ENCODE measurements around the gene SLC17A9.
"Not testable (repeated sequence)": the region's sequence is repeated elsewhere in the genome, so short reads cannot be mapped to it uniquely, and the experiment has no call there.

The SLC17A9 gene

GRCh38 chr20:62960446-62961309, 8.2 kb downstream of the SLC17A9 start:
- H3K4me1 ChIP-seq (ENCODE audit: control insufficient read depth in 5 of 5, insufficient read depth in 5 of 5, low read length in 5 of 5); H3K27me3 ChIP-seq (ENCODE audit: control insufficient read depth in 5 of 5, insufficient read depth in 4 of 5, low read length in 5 of 5); H3K4me3 ChIP-seq (ENCODE audit: low read depth in 1 of 5, low read length in 5 of 5); H3K9me3 ChIP-seq (ENCODE audit: control insufficient read depth in 5 of 5, low read length in 5 of 5); H3K27ac ChIP-seq (ENCODE audit: low read depth, low read length); H3K9ac ChIP-seq (ENCODE audit: low read length in 5 of 5): not testable (repeated sequence)
- H3K36me3 ChIP-seq (ENCODE audit: control insufficient read depth in 5 of 5, insufficient read depth in 5 of 5, low read length in 5 of 5): peaks cover 0 to 11% (median 0%) of the 10 kb centered on the region in 5 donors

DNA sequence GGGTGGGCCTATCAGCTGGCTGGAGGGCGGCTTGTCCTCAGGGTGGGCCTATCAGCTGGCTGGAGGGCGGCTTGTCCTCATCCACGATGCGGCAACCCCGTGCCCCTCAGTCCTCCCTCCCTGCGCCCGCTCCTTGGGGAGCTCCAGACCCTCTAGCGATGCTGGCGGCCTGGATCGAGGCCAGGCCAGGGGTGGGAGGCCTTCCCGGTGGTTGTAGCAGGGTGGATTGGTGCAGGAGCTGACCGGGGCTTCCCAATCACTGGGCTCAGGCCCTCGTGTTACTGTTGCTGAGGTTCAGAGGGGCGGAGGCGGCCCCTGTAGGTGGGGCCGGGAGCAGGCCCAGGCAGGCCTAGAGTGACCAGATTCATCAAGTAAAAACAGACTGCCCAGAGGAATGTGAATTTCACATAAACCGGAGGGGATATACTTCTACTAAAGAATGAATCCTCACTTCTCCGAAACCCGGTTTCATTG, 8.8 kb downstream of the SLC17A9 start:
- Histone ChIP-seq H3K36me3 (ENCODE audit: control insufficient read depth in 5 of 5, insufficient read depth in 5 of 5, low read length in 5 of 5) (peaks cover 0 to 11% (median 0%) of the 10 kb centered on the region in 5 donors), H3K27me3 (ENCODE audit: control insufficient read depth in 5 of 5, insufficient read depth in 4 of 5, low read length in 5 of 5) (peaks cover 0 to 9% (median 5%) of the 10 kb centered on the region in 5 donors), H3K4me1 (ENCODE audit: control insufficient read depth in 5 of 5, insufficient read depth in 5 of 5, low read length in 5 of 5) (peaks cover 0 to 2% (median 0%) of the 10 kb centered on the region in 5 donors), H3K9ac (ENCODE audit: low read length in 5 of 5) (no peak overlapping the region), H3K27ac (ENCODE audit: low read depth, low read length) (no peak overlapping the region), H3K9me3 (ENCODE audit: control insufficient read depth in 5 of 5, low read length in 5 of 5) (no peaks in the 10 kb centered on the region), H3K4me3 (ENCODE audit: low read depth in 1 of 5, low read length in 5 of 5) (no peak overlapping the region)

DNA sequence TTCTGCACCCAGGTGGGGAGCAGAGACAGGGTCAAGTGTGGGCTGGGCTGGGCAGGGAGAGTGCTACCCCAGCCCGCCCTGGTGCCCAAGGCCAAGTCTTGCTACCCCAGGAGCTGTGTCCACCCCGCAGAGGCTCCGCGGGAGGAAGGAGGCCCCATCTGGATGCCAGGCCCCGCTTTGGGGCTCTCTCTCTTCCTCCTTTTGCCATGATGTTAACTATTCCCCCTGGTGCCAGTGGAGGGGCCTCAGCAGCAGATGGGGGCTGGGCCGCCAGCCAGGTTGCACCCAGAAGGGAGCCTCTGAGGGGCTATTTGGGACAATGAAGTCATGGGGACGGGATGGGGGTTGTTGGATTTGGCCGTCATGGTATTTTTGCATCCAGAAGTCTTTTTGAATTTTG, 9.3 kb downstream of the SLC17A9 start:
- no peak overlapping the region for H3K9ac ChIP-seq (ENCODE audit: low read length in 5 of 5)
- peaks cover 0 to 2% (median 0%) of the 10 kb centered on the region in 5 donors for H3K4me1 ChIP-seq (ENCODE audit: control insufficient read depth in 5 of 5, insufficient read depth in 5 of 5, low read length in 5 of 5)
- H3K36me3 ChIP-seq (ENCODE audit: control insufficient read depth in 5 of 5, insufficient read depth in 5 of 5, low read length in 5 of 5): peaks cover 0 to 11% (median 0%) of the 10 kb centered on the region in 5 donors
- H3K4me3 ChIP-seq (ENCODE audit: low read depth in 1 of 5, low read length in 5 of 5): no peak overlapping the region
- H3K27me3 ChIP-seq (ENCODE audit: control insufficient read depth in 5 of 5, insufficient read depth in 4 of 5, low read length in 5 of 5): peaks cover 0 to 9% (median 5%) of the 10 kb centered on the region in 5 donors
- no peaks in the 10 kb centered on the region for H3K9me3 ChIP-seq (ENCODE audit: control insufficient read depth in 5 of 5, low read length in 5 of 5)
- H3K27ac ChIP-seq (ENCODE audit: low read depth, low read length): no peak overlapping the region

GRCh38 chr20:62962221-62962879, 9.8 kb downstream of the SLC17A9 start:
- no peaks in the 10 kb centered on the region for H3K9me3 ChIP-seq (ENCODE audit: control insufficient read depth in 5 of 5, low read length in 5 of 5)
- H3K36me3 ChIP-seq (ENCODE audit: control insufficient read depth in 5 of 5, insufficient read depth in 5 of 5, low read length in 5 of 5): peaks cover 0 to 9% (median 0%) of the 10 kb centered on the region in 5 donors
- no peak overlapping the region for H3K4me3 ChIP-seq (ENCODE audit: low read depth in 1 of 5, low read length in 5 of 5)
- H3K9ac ChIP-seq (ENCODE audit: low read length in 5 of 5): no peak overlapping the region
- H3K27ac ChIP-seq (ENCODE audit: low read depth, low read length): no peak overlapping the region
- H3K27me3 ChIP-seq (ENCODE audit: control insufficient read depth in 5 of 5, insufficient read depth in 4 of 5, low read length in 5 of 5): peaks cover 0 to 9% (median 5%) of the 10 kb centered on the region in 5 donors
- peaks cover 0 to 2% (median 0%) of the 10 kb centered on the region in 5 donors for H3K4me1 ChIP-seq (ENCODE audit: control insufficient read depth in 5 of 5, insufficient read depth in 5 of 5, low read length in 5 of 5)

- Histone ChIP-seq H3K27ac (ENCODE audit: low read depth, low read length) (no peak overlapping the region), H3K9me3 (ENCODE audit: control insufficient read depth in 5 of 5, low read length in 5 of 5) (no peaks in the 10 kb centered on the region), H3K36me3 (ENCODE audit: control insufficient read depth in 5 of 5, insufficient read depth in 5 of 5, low read length in 5 of 5) (peaks cover 0 to 4% (median 0%) of the 10 kb centered on the region in 5 donors), H3K27me3 (ENCODE audit: control insufficient read depth in 5 of 5, insufficient read depth in 4 of 5, low read length in 5 of 5) (peaks cover 0 to 9% (median 5%) of the 10 kb centered on the region in 5 donors), H3K4me3 (ENCODE audit: low read depth in 1 of 5, low read length in 5 of 5) (no peak overlapping the region), H3K9ac (ENCODE audit: low read length in 5 of 5) (no peak overlapping the region), H3K4me1 (ENCODE audit: control insufficient read depth in 5 of 5, insufficient read depth in 5 of 5, low read length in 5 of 5) (peaks cover 0 to 2% (median 0%) of the 10 kb centered on the region in 5 donors)
Measured at GRCh38 chr20:62962891-62963613, 10.5 kb downstream of the SLC17A9 start.

- Histone ChIP-seq H3K4me1 (ENCODE audit: control insufficient read depth in 5 of 5, insufficient read depth in 5 of 5, low read length in 5 of 5) (peaks cover 0 to 2% (median 0%) of the 10 kb centered on the region in 5 donors), H3K9me3 (ENCODE audit: control insufficient read depth in 5 of 5, low read length in 5 of 5) (no peaks in the 10 kb centered on the region), H3K4me3 (ENCODE audit: low read depth in 1 of 5, low read length in 5 of 5) (no peak overlapping the region), H3K27me3 (ENCODE audit: control insufficient read depth in 5 of 5, insufficient read depth in 4 of 5, low read length in 5 of 5) (peaks cover 2 to 9% (median 5%) of the 10 kb centered on the region in 5 donors), H3K36me3 (ENCODE audit: control insufficient read depth in 5 of 5, insufficient read depth in 5 of 5, low read length in 5 of 5) (peaks cover 0 to 4% (median 0%) of the 10 kb centered on the region in 5 donors), H3K9ac (ENCODE audit: low read length in 5 of 5) (no peak overlapping the region), H3K27ac (ENCODE audit: low read depth, low read length) (no peak overlapping the region)
Measured at GRCh38 chr20:62963614-62964397, 11.3 kb downstream of the SLC17A9 start.

DNA sequence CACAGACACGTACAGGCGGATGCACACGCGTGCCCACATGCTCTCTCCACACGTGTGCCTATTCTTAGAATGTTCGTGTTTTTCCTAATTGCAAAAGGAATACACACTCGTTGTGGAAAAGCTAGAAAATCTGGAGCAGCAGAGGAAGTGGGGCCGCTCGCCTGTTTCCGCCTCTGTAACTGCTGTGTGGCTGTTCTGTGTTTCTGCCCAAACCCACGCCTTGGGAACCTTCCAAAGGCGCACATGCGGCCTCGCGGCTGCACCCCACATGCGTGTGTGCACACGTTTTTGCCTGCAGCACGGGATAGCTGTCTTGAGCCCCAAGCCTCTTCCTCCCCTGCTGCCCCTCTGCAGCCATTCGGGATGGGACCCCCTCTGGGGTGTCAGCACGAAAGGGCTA, 12.2 kb downstream of the SLC17A9 start:
- Histone ChIP-seq H3K4me1 (ENCODE audit: control insufficient read depth in 5 of 5, insufficient read depth in 5 of 5, low read length in 5 of 5) (peaks cover 0 to 2% (median 0%) of the 10 kb centered on the region in 5 donors), H3K27ac (ENCODE audit: low read depth, low read length) (no peak overlapping the region), H3K9me3 (ENCODE audit: control insufficient read depth in 5 of 5, low read length in 5 of 5) (no peaks in the 10 kb centered on the region), H3K9ac (ENCODE audit: low read length in 5 of 5) (no peak overlapping the region), H3K4me3 (ENCODE audit: low read depth in 1 of 5, low read length in 5 of 5) (no peak overlapping the region), H3K27me3 (ENCODE audit: control insufficient read depth in 5 of 5, insufficient read depth in 4 of 5, low read length in 5 of 5) (peaks cover 2 to 9% (median 7%) of the 10 kb centered on the region in 5 donors), H3K36me3 (ENCODE audit: control insufficient read depth in 5 of 5, insufficient read depth in 5 of 5, low read length in 5 of 5) (peaks cover 0 to 4% (median 0%) of the 10 kb centered on the region in 5 donors)

- peaks cover 0 to 3% (median 0%) of the 10 kb centered on the region in 5 donors for H3K36me3 ChIP-seq (ENCODE audit: control insufficient read depth in 5 of 5, insufficient read depth in 5 of 5, low read length in 5 of 5)
- H3K27ac ChIP-seq (ENCODE audit: low read depth, low read length): no peak overlapping the region
- no peak overlapping the region for H3K4me3 ChIP-seq (ENCODE audit: low read depth in 1 of 5, low read length in 5 of 5)
- peaks cover 7 to 15% (median 11%) of the 10 kb centered on the region in 5 donors for H3K27me3 ChIP-seq (ENCODE audit: control insufficient read depth in 5 of 5, insufficient read depth in 4 of 5, low read length in 5 of 5)
- peaks cover 0 to 2% (median 0%) of the 10 kb centered on the region in 5 donors for H3K4me1 ChIP-seq (ENCODE audit: control insufficient read depth in 5 of 5, insufficient read depth in 5 of 5, low read length in 5 of 5)
- H3K9ac ChIP-seq (ENCODE audit: low read length in 5 of 5): no peak overlapping the region
- no peaks in the 10 kb centered on the region for H3K9me3 ChIP-seq (ENCODE audit: control insufficient read depth in 5 of 5, low read length in 5 of 5)
Measured at GRCh38 chr20:62965363-62965771, 12.9 kb downstream of the SLC17A9 start.
